ENCODE results near the gene MASP1.

Gene MASP1

DNA sequence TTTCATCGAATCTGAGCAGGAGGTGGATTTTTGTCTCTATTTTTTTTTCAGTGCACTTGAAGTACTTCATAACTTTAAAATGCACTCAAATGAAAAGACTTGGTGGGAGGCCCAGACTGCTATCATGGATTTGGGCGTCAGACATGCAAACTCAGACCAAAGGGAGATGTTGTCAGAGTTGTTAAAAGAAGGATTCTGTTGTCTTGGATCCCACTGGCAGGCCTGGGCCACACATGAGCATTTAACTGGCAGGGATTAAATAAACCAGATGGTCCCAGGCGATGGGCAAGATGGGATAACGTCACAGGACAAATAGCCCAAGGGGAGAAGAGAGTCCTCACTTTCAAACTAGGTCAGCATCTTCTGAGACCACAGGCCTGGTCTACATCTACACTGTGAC lies 78.8 kb downstream of the MASP1 start:
- H3K4me3 ChIP-seq (ENCODE audit: low read depth, low read length) = no peak overlapping the region
- TF ChIP-seq, protein P1, sequence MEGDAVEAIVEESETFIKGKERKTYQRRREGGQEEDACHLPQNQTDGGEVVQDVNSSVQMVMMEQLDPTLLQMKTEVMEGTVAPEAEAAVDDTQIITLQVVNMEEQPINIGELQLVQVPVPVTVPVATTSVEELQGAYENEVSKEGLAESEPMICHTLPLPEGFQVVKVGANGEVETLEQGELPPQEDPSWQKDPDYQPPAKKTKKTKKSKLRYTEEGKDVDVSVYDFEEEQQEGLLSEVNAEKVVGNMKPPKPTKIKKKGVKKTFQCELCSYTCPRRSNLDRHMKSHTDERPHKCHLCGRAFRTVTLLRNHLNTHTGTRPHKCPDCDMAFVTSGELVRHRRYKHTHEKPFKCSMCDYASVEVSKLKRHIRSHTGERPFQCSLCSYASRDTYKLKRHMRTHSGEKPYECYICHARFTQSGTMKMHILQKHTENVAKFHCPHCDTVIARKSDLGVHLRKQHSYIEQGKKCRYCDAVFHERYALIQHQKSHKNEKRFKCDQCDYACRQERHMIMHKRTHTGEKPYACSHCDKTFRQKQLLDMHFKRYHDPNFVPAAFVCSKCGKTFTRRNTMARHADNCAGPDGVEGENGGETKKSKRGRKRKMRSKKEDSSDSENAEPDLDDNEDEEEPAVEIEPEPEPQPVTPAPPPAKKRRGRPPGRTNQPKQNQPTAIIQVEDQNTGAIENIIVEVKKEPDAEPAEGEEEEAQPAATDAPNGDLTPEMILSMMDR (IDR thresholded peaks at IDR 0.05; ENCODE audit: low read depth, low read length) = no peak

DNA sequence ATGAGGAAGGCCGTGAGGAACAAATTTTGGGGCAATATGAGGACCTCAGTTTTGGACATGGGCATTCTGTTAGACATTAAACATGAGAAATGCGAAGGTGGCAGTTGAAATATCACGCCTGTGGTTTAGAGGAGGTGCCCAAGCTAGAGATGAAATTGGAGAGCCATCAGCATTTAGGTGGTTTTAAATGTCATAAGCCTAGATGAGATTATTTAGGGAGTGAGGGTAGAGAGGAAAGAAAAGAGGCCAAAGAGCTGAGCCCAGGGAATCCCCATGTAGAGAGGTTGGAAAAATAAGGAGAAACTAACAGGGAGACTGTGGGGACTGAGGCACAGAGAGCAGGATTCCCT lies 79.4 kb downstream of the MASP1 start:
- TF ChIP-seq, protein P1 (IDR thresholded peaks at IDR 0.05; ENCODE audit: low read depth, low read length) = no peak
- no peak overlapping the region for H3K4me3 ChIP-seq (ENCODE audit: low read depth, low read length)

DNA sequence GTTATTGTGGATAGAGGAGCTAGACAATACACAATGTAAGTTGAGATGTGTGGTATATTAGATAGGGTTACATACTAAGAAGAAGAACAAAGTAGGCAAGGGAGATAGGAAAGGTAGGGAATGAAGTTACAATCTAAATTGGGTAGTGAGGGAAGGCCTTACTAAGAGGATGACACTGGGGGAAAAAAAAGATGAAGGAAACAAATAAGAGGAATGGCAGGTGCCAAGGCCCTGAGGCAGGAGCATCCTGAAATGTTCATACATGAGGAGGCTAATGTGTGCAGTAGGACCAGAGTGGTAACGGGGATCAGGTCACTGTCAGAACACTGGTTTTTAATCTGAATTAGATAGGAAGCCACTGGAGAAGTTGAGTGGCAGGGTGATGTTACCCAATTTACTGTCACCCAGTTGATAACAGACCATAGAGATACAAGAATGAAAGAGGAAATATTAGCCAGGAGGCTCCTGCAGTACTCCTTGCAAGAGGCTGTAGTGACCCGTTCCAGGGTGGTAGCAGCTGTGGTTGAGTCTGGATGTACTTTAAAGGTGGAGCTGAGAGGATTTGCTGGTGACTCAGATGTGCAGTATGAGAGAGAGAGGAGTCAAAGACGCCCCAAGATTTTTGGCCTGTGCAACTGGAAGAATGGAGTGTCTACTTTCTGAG lies 79.9 kb downstream of the MASP1 start:
- H3K4me3 ChIP-seq (ENCODE audit: low read depth, low read length) = no peak overlapping the region

DNA sequence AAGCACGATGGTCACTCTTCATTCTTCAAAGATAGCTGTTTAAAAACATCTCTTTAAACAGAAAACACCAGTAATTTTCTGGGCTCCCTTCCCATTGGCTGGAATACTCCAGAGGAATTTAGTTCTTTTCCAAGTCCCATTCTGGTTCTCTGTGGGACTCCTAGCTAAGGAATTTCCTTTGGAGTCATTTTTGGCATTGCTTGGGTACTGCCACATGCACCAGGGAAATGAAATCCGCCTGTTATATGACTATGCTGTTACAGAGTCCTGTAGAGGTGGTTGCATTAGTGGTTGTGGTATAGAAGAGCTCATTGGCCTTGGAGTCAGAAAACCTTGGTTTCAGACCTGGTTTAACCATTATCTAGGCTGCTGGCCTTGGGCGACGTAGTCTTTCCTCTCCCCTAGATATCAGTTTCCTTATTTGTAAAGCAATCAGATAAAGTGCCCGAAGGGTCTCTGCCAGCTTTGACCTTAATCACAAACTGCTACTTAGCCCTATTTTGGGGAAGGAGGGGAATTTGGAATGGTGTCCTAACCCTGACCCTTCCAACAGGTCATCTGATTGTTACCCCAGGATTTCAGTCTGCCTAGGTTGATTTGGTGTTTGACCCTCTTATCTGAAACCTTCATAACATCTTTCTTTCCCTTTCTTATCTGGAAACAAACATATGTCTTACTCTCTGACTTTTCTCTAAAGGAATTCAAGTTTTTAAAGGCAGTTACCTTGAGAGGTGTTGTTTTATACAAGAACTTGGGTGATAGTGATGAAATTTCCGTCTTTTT lies 80.8 kb downstream of the MASP1 start:
- no peak overlapping the region for H3K4me3 ChIP-seq (ENCODE audit: low read depth, low read length)
- TF ChIP-seq, protein P1 (IDR thresholded peaks at IDR 0.05; ENCODE audit: low read depth, low read length) = no peak

More for the DNA sequence above, 79.9 kb downstream of the MASP1 start:
- TF ChIP-seq, protein P1 (IDR thresholded peaks at IDR 0.05; ENCODE audit: low read depth, low read length) = no peak

DNA sequence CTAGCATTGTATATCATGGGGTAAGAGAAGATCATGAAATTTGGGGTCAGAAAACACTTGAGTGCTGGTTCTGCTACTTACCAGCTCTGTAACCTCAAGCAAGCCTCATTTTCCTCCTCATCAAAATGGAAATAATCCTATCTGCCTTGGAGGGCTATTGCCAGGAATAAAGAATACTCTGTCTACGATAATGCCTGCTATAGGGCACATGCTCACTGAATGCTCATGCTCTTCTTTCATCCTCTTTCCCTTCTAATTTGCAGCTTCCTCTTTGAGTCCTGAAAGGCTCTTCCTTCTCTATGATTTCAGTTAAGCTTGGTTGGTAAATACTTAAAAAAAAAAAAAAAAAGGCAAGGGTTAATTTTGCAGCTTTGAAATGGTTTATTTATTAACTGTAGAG lies 81.4 kb downstream of the MASP1 start:
- TF ChIP-seq, protein P1 (IDR thresholded peaks at IDR 0.05; ENCODE audit: low read depth, low read length) = no peak
- no peak overlapping the region for H3K4me3 ChIP-seq (ENCODE audit: low read depth, low read length)

DNA sequence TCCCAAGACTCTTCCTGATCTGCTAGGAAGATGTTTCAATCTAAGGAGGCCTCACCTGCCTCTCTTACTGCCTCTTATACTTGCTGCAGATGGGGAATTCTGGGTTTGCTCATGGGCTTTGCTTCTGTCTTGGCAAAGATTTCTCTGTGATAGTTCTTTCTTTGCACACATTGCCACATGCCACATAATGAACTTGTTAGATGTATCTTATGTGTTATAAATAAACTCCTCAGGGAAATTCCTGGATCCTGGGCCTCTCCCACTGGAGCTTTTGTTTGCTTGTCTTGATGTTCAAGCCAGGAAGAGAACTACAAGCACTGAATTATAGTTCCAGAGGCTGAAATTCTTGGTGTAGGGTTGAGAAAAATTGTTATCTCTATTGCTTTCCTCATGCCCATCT lies 82.0 kb downstream of the MASP1 start:
- H3K4me3 ChIP-seq (ENCODE audit: low read depth, low read length) = no peak overlapping the region
- TF ChIP-seq, protein P1 (IDR thresholded peaks at IDR 0.05; ENCODE audit: low read depth, low read length) = no peak

DNA sequence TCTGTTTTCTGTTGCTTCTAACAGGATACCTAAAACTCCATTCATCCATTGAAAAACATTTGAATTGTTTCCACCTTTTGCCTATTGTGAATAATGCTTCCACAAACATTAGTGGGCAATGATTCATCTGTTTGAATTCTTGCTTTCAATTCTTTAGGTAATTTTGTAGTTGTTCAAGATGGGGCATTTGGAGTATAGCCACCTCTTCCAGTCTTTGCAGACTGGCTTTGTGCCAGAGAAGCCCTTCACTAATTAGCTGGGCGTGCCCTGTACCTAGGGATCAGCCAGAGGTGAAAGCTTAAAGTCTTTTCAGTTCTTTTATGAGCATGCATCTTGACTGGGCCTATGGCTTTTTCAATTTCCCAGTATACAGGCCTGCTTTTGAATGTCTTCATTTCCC lies 83.4 kb downstream of the MASP1 start:
- H3K4me3 ChIP-seq (ENCODE audit: low read depth, low read length) = no peak overlapping the region
- TF ChIP-seq, protein P1 (IDR thresholded peaks at IDR 0.05; ENCODE audit: low read depth, low read length) = no peak
